HG03469 (cell line): ENCODE measurements around the gene MIAT.
"Not testable (repeated sequence)": the region's sequence is repeated elsewhere in the genome, so short reads cannot be mapped to it uniquely, and the experiment has no call there.

Experiments used
- ATAC-seq: cut with Tn5 transposase; IDR thresholded peaks from one replicate; pipeline ENCODE4 v1.9.1; 2021; ENCODE audit warnings: mild to moderate bottlenecking, moderate library complexity, moderate number of reproducible peaks; ENCODE audit not compliant: unreplicated experiment

MIAT gene

GRCh38 chr22:26656891-26657851 lies at the start of gene MIAT:
TSS of gene MIAT (plus strand) at chr22:26657588.
- ATAC-seq, result no peak

- ATAC-seq, result no peak
Measured at GRCh38 chr22:26608129-26608528, 49.3 kb upstream of the MIAT start.

- no peak for ATAC-seq
Measured at GRCh38 chr22:26609287-26609686, 48.1 kb upstream of the MIAT start.

GRCh38 chr22:26610072-26610958 lies 47.1 kb upstream of the MIAT start:
- ATAC-seq, result peak; percentile 80

- ATAC-seq, result no peak
Measured at GRCh38 chr22:26610996-26611395, 46.4 kb upstream of the MIAT start.

GRCh38 chr22:26612652-26613051 lies 44.7 kb upstream of the MIAT start:
- ATAC-seq, result no peak

- ATAC-seq, result not testable (repeated sequence)
Measured at GRCh38 chr22:26613753-26614152, 43.6 kb upstream of the MIAT start.

- no peak for ATAC-seq
Measured at GRCh38 chr22:26614322-26614721, 43.1 kb upstream of the MIAT start.

GRCh38 chr22:26615149-26615548 lies 42.2 kb upstream of the MIAT start:
- no peak for ATAC-seq

- ATAC-seq, result no peak
Measured at GRCh38 chr22:26615830-26616435, 41.5 kb upstream of the MIAT start.

GRCh38 chr22:26616650-26617049 lies 40.7 kb upstream of the MIAT start:
- ATAC-seq, result no peak

- no peak for ATAC-seq
Measured at GRCh38 chr22:26617271-26618199, 39.9 kb upstream of the MIAT start, which contains the start of gene CRYBB1. TSS of gene CRYBB1 (minus strand) at chr22:26618027. CDS start at chr22:26616319, 1,708 bp downstream.

GRCh38 chr22:26618455-26618854 lies 38.9 kb upstream of the MIAT start:
- ATAC-seq, result no peak

GRCh38 chr22:26619510-26619909 lies 37.9 kb upstream of the MIAT start:
- ATAC-seq, result no peak

GRCh38 chr22:26620197-26620596 lies 37.2 kb upstream of the MIAT start:
- no peak for ATAC-seq

GRCh38 chr22:26621663-26622062 lies 35.7 kb upstream of the MIAT start, which contains the start of gene CRYBA4:
TSS of gene CRYBA4 (plus strand) at chr22:26621963. CDS start at chr22:26622597, 634 bp downstream.
- no peak for ATAC-seq

- ATAC-seq, result no peak
Measured at GRCh38 chr22:26623984-26624383, 33.4 kb upstream of the MIAT start.

- ATAC-seq, result no peak
Measured at GRCh38 chr22:26624803-26625202, 32.6 kb upstream of the MIAT start.

- no peak for ATAC-seq
Measured at GRCh38 chr22:26629988-26630761, 27.2 kb upstream of the MIAT start.
